Activated gamma-delta T cell (primary cell): Measurements from ENCODE around the gene GNAS-AS1.

Experiments
- DNase-seq: peaks from one replicate; lab custom pipeline; 2025; lab: John Stamatoyannopoulos, UW

GNAS-AS1 gene

DNA sequence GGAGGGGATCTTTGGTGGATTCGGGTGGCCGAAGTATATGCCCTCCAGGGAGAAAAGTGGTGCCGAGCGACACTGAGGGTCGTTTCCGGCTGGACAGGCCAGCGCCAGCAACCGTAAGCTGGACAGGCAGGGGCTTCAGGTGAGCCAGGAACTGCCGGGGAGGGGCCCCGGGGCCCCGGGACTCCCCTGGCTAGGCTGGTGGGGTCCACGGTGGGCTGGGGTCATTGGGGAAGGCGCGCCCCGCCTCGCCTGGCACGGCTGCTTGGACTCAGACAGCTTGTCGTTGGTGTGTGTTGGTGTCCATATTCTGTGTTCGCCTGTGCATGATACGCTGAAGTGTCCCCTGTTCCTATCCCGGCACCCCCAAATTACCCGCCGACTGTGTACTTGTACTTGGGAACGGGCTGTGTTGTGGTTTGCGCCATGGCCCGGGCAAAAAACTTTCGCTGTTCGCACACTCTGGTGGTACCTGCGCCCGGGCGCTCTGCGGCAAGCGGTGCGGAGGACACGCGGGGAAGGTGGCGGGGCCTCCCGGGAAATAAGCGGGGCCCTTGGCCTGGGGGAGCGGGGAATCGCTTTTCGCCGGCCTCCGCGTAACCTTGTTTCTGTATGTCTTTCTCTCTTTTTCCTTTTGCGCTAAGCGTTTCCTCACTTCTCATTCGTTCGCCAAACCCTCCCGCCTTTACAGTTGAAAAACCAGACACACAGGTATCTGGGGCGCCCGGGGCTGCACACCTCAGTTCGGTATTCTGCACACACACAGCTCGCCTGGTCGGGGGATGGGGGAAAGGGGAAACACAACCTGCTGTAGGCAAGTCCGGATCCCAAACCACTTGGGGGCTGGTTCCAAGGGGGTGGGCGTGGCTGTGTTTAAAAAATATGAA is 5.0 kb upstream of the GNAS-AS1 start:
- DNase-seq, result no peak

DNA sequence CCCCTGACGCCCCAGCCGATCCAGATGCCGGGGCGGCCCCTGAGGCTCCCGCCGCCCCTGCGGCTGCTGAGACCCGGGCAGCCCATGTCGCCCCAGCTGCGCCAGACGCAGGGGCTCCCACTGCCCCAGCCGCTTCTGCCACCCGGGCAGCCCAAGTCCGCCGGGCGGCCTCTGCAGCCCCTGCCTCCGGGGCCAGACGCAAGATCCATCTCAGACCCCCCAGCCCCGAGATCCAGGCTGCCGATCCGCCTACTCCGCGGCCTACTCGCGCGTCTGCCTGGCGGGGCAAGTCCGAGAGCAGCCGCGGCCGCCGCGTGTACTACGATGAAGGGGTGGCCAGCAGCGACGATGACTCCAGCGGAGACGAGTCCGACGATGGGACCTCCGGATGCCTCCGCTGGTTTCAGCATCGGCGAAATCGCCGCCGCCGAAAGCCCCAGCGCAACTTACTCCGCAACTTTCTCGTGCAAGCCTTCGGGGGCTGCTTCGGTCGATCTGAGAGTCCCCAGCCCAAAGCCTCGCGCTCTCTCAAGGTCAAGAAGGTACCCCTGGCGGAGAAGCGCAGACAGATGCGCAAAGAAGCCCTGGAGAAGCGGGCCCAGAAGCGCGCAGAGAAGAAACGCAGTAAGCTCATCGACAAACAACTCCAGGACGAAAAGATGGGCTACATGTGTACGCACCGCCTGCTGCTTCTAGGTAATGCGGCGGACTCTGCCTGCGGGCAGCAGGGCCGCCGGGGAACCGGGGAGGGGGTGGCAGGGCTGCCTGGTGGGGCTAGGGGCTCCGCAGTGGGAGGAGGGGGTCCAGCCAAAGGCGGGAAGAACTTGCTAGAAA is 4.2 kb upstream of the GNAS-AS1 start:
- DNase-seq, result no peak

DNA sequence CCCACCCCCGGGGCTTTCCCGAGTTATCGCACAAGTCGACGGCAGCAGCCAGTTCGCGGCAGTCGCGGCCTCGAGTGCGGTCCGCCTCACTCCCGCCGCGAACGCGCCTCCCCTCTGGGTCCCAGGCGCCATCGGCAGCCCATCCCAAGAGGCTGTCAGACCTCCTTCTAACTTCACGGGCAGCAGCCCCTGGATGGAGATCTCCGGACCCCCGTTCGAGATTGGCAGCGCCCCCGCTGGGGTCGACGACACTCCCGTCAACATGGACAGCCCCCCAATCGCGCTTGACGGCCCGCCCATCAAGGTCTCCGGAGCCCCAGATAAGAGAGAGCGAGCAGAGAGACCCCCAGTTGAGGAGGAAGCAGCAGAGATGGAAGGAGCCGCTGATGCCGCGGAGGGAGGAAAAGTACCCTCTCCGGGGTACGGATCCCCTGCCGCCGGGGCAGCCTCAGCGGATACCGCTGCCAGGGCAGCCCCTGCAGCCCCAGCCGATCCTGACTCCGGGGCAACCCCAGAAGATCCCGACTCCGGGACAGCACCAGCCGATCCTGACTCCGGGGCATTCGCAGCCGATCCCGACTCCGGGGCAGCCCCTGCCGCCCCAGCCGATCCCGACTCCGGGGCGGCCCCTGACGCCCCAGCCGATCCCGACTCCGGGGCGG is 3.4 kb upstream of the GNAS-AS1 start:
- DNase-seq, result no peak

DNA sequence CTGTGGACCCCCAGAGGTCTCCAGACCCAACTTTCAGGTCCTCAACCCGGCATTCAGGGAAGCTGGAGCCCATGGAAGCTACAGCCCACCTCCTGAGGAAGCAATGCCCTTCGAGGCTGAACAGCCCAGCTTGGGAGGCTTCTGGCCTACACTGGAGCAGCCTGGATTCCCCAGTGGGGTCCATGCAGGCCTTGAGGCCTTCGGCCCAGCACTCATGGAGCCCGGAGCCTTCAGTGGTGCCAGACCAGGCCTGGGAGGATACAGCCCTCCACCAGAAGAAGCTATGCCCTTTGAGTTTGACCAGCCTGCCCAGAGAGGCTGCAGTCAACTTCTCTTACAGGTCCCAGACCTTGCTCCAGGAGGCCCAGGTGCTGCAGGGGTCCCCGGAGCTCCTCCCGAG is 2.8 kb upstream of the GNAS-AS1 start:
- no peak for DNase-seq

DNA sequence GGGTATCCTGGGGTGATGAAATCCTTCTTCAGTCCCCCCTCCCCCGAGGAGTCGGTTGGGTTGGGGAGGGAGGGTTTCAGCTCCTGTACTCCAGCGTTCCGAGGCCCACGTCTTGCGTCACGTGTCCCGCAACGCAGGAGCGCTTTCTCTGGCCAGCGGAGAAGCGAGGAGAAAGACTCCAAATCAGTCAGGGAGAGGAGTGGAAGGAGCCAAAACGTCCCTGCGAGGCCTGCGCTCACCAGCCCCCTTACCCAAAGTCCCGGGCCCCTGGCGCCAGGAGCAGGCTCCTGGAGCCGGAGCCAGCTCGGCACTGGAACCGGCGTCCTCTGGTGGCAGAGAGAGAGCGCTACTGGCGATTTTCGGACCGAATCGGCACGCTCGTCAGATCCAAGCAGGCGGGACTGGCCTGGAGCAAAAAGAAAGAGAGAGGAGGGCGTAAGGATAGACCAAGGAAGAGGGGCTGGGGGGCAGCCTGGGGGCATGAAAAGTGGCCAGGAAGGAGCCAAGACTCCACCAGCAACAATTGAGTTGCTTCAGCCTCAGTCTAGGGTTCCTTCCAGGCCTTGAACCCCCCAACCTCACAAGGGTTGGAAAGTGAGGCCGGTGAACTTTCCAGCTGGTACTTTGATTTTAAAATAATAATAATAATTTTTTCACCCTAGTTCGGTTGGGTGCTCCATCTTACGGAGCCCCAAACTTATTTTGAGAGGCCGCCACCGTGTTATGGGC is 2.0 kb upstream of the GNAS-AS1 start, which contains the start of gene GNAS:
Gene GNAS (plus strand): TSS at position 174 of the 729 bp plus-strand sequence.
- DNase-seq, result no peak

DNA sequence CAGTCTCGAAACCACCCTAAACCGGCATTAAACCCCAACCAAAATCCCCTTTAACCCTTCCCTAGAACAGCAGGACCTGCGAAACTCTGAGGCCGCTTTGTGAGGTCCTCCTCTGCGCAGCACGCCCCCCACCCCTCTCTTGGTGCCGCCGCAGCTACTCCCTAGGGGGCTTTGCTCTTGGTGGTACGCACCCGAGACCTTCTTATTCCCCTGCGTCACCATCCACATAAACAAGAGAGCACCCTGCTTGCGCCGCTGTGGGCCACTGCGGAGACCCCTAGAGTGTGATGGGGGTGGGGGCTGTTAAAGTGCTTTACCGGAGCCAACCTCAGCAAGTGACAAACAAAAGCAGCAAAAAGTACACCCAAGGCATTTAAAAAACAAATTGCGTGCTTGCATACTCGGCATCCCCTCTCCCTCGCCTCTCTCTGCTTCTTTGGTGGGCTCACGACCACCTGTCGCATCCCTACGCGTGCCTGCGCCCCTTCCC is 1.3 kb upstream of the GNAS-AS1 start:
- no peak for DNase-seq

DNA sequence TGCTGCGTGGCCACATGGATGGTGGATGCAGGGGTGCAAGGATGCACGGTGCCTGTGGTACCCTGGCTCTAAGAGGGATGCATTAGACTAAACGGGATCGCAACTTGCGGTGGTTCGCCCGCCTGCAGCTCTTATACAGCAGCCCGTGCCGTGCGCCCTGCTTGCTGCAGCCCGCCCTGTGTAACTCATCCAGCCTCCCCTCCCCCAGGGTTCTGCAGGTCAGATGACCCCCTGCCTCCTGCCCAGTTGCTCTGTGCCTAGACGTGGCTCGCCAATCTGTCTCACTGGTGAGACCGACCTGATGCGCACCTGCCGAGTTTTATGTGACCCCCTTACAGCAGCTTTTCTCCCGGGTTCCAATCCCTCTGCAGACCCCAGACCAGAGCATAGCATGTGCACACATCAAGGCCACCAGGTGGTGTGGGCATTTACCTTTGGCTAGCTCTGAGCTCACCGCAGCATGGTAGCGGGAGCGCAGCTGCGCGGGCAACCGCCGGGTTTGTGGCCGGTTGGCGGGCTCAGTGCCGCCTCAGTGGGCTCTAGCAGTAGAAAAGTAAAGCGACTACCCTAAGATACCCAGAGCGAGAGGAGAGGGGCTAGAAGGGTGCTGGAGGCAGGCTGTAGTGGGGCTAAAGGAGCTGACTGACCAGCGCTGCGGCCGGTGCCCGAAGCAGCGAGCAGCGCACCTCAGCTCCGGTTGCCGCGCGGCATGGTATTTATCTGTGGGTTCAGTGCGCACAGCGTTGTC is 693 bp upstream of the GNAS-AS1 start:
- no peak for DNase-seq

DNA sequence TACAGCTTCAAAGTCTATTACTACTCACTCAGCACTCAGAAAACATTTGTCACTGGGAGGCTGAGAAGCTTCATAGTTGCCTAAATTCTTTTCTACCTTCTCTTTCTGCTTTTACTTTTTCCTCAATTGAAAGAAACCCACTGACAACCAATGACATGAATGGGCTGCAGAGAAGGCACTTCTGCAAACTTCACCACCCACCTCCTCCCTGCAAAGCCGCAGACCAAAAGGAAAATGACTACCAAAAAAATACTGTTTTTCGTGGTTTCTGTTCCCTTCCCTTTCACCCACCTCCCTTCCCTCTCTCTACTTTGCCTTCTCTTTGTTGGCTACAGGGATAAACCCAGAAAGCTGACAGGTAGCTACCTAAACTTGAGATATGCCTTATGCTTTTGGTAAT is 3.2 kb downstream of the GNAS-AS1 start:
- no peak for DNase-seq

DNA sequence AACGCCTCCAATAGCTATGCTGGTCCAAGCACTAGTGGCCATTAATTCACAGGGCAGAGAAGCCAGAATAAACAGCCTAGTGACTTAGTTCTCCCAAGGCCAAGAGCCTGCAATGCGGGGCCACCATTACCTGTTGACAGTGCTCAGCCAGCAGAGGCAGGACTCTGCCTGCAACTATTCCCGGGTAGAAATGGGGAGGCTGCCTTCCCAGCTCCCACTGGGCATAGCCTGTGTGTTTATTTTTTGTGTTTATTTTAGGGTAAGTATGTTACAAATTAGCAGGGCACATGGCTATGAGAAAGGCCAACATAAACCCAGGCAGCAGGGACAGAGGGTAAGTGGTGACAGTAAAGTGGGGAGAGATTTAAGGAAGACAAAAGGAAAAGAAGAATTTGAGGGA is 5.0 kb downstream of the GNAS-AS1 start:
- DNase-seq, result no peak

DNA sequence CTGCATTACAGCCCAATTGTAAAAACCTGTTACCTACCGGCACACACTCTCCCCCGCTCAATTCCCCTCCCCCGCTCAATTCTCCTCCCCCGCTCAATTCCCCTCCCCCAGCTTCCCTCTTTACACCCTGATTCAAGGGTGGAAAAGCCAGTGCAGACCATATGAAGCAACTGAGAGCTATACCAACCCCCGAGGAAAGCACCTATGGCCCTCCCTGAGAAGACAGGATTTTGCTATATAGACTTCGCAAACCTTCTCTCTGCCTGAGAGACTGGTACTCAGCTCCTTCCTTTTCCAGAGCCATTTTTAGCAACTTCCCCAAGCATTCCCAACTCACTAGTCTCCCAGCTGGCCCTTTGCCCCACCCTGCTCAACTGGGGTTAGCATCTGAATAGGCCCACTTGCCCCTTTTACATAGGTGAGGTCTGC is 7.6 kb downstream of the GNAS-AS1 start:
- DNase-seq, result no peak

DNA sequence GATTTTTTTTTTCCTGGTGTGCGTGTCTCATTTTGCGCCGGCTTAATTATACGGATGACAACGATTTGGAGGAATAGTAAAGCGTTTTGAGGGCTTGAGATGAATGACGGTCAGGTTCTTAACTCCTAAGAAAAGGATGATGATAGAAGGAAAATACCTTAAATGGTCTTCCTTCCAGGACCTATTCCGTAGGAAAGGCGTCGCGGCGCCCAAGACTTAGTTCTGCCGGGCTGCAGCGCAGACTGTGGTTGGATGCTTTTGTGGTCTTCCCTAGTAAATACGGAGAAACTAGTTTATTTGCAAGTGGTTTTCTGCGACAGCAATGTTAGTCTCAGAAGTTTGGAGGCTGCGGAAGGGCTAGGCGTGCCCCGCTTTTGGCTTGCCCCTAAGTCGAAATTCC is 8.4 kb downstream of the GNAS-AS1 start:
- no peak for DNase-seq

DNA sequence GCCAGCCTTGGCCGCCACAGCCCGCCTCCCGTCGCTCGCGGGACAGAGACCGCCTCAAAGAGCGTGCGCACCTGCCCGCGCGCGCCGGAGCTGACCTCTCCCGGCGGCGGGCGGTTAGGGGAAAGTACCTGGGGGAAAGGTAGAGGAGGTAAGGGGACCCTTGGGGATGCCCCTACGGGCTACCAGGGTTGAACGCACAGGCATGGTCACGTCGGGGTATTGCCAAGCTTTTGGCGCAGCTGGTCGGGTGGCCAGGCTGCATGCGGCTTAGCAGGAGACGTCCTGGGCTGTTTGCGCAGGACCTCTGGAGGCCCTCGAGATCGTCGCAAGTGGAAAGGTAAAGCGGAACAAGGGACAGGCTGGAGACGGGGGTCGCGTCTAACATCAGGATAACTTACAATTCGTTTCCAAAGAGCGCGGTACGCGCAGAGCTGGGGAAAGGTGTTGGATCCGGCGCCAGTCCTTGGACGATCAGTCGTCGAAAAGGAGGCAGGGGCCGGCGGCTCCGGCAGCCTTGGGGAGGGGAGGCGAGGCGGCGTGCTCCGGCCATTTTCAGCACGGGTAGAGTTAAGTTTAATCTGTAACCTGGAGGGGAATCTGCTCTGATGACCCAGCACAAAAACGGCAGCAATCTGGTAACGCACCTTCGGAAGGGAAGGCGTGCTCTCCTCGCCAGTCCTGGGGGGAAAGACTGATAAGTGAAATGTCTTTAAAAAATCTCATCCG is 9.0 kb downstream of the GNAS-AS1 start:
- DNase-seq, result no peak

DNA sequence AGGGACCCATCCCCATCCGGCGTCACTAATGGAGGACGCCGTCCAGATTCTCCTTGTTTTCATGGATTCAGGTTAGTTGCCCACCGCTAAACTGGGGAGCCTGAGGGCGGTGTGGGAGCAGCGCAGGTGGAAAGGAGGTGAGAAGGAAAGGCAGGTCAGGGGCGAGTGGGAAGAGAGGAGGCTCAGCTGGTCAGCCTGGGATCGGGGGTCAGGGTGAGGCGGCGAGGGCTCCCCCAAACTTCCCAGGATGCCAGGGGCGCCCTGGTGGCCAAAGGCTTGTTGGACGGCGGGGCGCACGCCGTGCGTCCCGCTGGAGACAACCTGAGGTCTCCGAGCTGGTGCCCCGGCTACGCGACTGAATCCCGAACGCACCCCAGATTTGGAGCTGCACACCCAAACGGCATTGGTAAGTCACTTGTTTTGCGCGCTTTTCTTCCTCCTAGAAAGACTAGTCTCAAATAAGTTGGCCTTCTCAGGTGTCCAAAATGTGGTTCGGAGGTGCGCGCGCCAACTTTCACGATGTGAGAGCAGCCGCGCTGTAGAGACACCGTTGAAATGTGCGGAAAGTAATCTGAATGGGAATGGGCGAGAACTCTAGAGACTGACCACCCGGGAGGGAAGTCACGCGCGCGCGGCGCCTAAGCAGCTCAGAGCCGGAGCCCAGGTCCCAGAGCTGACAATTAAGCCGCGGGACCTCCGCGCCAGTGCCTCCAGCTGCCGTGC is 9.7 kb downstream of the GNAS-AS1 start:
- DNase-seq, result no peak

DNA sequence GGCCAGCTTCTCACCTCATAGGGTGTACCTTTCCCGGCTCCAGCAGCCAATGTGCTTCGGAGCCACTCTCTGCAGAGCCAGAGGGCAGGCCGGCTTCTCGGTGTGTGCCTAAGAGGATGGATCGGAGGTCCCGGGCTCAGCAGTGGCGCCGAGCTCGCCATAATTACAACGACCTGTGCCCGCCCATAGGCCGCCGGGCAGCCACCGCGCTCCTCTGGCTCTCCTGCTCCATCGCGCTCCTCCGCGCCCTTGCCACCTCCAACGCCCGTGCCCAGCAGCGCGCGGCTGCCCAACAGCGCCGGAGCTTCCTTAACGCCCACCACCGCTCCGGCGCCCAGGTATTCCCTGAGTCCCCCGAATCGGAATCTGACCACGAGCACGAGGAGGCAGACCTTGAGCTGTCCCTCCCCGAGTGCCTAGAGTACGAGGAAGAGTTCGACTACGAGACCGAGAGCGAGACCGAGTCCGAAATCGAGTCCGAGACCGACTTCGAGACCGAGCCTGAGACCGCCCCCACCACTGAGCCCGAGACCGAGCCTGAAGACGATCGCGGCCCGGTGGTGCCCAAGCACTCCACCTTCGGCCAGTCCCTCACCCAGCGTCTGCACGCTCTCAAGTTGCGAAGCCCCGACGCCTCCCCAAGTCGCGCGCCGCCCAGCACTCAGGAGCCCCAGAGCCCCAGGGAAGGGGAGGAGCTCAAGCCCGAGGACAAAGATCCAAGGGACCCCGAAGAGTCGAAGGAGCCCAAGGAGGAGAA is 10.5 kb downstream of the GNAS-AS1 start:
- DNase-seq, result no peak

DNA sequence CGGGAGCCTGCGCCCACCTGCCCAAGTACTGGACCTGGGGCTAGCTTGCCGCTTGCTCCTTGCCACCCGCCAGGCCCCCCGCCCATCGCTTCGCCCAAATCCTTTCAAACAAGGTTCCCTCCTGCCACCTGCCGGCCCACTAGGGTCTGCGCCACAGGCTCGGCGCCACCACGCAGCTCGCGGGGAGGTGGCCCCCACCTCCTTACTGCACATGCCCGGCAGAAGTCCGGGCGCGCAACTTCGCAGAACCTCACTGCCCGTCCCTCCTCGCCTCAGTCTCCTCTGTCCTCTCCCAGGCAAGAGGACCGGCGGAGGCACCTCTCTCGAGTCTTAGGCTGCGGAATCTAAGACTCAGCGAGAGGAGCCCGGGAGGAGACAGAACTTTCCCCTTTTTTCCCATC is 11.2 kb downstream of the GNAS-AS1 start:
- no peak for DNase-seq

DNA sequence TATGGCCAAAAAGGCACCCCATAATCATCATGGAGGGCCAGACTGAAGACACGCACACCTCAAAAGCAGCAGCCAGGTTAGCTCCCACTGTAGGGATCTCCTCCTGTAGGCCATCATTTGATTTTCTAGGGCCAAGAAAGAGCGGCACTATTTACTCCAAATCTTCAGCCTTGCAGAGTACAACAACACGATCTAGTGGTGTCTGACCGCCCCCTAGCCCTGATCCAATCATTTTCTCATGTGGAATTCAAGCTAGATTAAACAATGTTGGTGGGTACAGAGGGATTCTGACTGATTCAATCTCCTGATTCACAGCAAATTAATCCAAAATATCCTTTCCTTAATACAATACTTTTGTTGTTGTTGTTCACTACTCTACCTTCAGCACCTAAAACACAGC is 12.5 kb downstream of the GNAS-AS1 start:
- no peak for DNase-seq

DNA sequence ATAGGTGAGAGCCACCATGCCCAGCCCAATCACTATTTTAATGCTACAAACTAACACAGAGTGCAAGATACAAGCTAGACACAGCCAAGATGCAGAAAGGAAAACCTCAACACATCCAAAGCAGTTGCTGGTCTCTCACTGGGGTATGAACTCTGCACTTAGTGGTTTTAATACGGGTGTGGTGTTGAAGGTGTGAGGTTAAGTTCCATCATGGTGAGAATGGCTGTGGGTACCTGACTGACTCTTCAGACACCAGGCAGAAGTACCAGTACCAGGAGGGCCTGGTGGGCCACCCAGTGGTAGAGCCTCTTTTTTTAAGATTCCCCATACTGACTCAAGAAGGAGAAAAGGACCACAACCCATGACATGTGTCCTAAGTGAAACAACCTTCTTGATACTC is 13.0 kb downstream of the GNAS-AS1 start:
- DNase-seq, result no peak

DNA sequence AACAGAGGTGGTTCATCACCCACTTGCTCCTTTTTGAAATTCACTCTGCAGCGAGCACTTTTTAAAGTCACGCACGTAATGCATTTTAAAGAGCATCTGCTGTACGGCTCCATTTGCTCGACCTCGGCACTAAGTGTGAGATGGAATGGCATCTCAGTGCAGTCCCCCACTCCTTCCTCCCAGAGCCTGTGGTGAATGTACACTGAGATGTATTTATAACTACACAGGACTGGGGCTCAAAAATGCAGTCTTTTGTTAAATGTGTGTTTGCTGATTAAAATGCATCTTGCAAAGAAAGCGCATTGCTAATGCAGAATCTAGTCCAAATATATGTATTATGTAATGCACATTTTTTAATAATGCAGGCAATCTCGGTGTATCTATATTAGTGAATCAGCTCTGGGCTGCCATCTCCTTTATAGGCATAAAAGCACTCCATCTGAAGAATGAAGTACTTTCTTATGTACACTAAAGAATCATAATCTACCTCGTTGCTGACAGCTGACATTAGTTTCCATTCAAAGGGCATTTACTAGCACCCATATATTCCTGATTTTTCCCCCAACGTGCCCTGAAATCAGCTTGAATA is 14.0 kb downstream of the GNAS-AS1 start:
- DNase-seq, result no peak
